Epithelial cell of proximal tubule (primary cell): Measurements from ENCODE around the gene LCLAT1. TPM values are rescaled to one million over a fixed set of nuclear protein-coding genes. Genes with fewer than 3 reads are reported as not detected.

Experiments
- DNase-seq: peaks from one replicate; pipeline ENCODE4 v3.0.0-alpha.2; 2011; ENCODE audit warnings: low read depth
- H3K4me3 ChIP-seq: 2 replicates; pipeline ENCODE4 v1.5.1; 2011; ENCODE audit warnings: low read depth, mild to moderate bottlenecking, low read length
- CTCF ChIP-seq: conservative IDR thresholded peaks from 2 replicates; pipeline ENCODE4 v1.5.1; 2012; ENCODE audit warnings: low read depth, mild to moderate bottlenecking, low read length
- total RNA-seq: library from RNA; depleted of rRNA; stranded (reverse); fragments of >200 nt; gene quantifications from 2 replicates; pipeline ENCODE4 v1.2.3, GENCODE V29; 2015

LCLAT1 gene
- total RNA-seq, 1 donor from 2014 or later, result 13.4 TPM

- no peak for DNase-seq
- no peak overlapping the region for H3K4me3 ChIP-seq
- TF ChIP-seq CTCF, result no peak
Observed at GRCh38 chr2:30565851-30566358, 118.9 kb downstream of the LCLAT1 start.

- no peak for DNase-seq
- no peak overlapping the region for H3K4me3 ChIP-seq
- no peak for TF ChIP-seq CTCF
Observed at GRCh38 chr2:30566631-30567030, 119.6 kb downstream of the LCLAT1 start.

DNA sequence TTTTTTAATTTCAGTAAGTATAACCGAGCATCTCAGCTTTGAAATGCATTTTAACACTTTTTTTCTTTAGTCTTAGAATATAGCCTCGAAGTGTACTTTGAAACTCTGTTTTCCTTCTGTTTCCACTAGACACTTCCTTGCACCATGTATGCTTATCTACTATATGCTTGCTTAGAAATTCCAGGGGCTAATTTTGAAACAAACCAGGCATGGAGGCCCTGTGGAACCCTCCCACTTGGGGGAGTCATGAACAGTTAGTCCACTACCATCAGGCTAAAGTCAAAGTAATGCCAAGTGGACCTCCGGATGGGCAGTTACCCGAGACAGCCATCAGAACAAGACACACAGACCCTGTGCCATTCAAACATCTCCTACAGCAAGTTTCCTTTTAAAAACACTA lies 120.3 kb downstream of the LCLAT1 start:
- no peak for TF ChIP-seq CTCF
- H3K4me3 ChIP-seq, result no peak overlapping the region
- DNase-seq, result no peak

GRCh38 chr2:30569946-30570345 lies 122.9 kb downstream of the LCLAT1 start:
- no peak for TF ChIP-seq CTCF
- no peak overlapping the region for H3K4me3 ChIP-seq
- no peak for DNase-seq

- no peak for DNase-seq
- TF ChIP-seq CTCF, result no peak
- H3K4me3 ChIP-seq, result no peak overlapping the region
Observed at GRCh38 chr2:30577151-30577550, 130.1 kb downstream of the LCLAT1 start.

DNA sequence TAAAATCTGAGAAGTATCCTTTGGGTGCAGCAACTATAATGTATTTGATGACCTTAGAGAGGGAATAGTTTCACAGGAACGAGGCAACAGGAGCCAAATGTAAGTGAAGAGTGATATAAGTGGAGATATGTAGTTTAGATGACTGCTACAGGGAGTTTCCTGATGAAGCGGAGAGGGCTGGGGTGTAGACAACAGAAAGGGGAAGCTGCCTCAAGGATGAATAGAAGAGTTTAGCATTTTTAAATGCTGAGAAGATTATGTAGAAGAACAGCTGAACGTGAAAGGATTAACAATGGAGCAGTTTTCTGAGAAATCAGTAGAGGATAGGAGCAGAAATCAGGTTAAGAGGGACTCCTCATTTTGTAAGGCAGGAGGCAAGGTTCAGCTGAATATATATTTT lies 133.3 kb downstream of the LCLAT1 start:
- TF ChIP-seq CTCF, result no peak
- H3K4me3 ChIP-seq, result no peak overlapping the region
- no peak for DNase-seq

DNA sequence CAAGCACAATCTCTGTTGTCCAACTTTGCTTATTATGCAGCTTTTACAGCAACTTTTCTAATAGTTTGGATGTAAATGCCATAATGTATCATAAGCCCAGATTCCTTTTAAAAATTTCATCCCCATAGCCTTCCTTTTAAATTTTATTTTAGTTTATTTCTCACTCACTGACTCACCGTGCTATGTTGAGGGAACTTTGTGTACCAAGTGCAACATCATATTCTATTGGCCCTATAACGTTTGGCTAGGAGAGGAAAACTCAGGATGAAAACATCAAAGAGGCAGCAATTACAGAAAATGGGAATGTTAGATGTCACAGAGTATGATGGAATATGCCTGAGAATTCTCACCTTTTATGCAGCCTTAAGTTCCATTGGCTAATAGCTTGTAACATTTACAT lies 135.5 kb downstream of the LCLAT1 start:
- TF ChIP-seq CTCF, result no peak
- DNase-seq, result no peak

More for the DNA sequence above, 135.5 kb downstream of the LCLAT1 start:
- no peak overlapping the region for H3K4me3 ChIP-seq
